ENCODE measurements around the gene TTBK1.

- no peak for TF ChIP-seq POLR2AphosphoS5 (IDR thresholded peaks at IDR 0.05; ENCODE audit: low read depth, low read length)
- no peak for TF ChIP-seq POLR2A (IDR thresholded peaks at IDR 0.05; ENCODE audit: low read depth, low read length)
These were observed 1.8 kb upstream of the TTBK1 start for GRCh38 chr6:43241446-43241845.

Measured in GM12892 (cell line).